Measurements from ENCODE around the gene NCEH1.

DNA sequence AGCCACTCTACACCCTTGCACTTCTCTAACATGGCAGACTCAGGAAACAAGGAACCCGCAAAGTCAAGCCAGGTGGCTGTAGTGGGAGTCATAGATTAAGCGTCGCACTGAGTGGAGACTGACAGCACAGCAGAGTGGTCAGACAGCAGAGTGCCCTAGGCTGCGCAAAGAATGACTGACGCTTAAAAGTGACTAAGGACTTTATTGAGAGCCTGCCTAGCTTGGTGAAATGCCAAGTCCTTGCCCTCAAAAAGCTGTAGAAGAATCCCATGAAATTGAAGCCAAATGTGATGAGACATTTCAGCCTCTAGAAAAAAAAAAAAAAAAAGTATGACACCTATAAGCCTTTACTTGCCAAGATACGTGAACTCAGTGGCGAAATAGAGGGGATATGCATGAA, 30.2 kb downstream of the NCEH1 start:
- TF ChIP-seq, protein P1, sequence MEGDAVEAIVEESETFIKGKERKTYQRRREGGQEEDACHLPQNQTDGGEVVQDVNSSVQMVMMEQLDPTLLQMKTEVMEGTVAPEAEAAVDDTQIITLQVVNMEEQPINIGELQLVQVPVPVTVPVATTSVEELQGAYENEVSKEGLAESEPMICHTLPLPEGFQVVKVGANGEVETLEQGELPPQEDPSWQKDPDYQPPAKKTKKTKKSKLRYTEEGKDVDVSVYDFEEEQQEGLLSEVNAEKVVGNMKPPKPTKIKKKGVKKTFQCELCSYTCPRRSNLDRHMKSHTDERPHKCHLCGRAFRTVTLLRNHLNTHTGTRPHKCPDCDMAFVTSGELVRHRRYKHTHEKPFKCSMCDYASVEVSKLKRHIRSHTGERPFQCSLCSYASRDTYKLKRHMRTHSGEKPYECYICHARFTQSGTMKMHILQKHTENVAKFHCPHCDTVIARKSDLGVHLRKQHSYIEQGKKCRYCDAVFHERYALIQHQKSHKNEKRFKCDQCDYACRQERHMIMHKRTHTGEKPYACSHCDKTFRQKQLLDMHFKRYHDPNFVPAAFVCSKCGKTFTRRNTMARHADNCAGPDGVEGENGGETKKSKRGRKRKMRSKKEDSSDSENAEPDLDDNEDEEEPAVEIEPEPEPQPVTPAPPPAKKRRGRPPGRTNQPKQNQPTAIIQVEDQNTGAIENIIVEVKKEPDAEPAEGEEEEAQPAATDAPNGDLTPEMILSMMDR (IDR thresholded peaks at IDR 0.05 in 8 of 11, conservative IDR thresholded peaks at IDR 0.05 in 3 of 11): no peak
- TF ChIP-seq POLR2AphosphoS5 (IDR thresholded peaks at IDR 0.05): no peak
- no peak for TF ChIP-seq POLR2A (IDR thresholded peaks at IDR 0.05)

All from spleen (tissue), 7 donors.